HepG2 (cell line): Measurements from ENCODE around the gene SPG7. TPM values are rescaled to one million over a fixed set of nuclear protein-coding genes. Genes with fewer than 3 reads are reported as not detected.

ENCODE experiments used
- CENPBD1 ChIP-seq: sonication (generic); formaldehyde crosslinking; IDR thresholded peaks from 2 replicates; pipeline ENCODE4 v1.8.0; 2022; ENCODE audit warnings: missing genetic modification reagents, low read depth, mild to moderate bottlenecking, borderline replicate concordance
- FOXP4 ChIP-seq: sonication (generic); formaldehyde crosslinking; IDR thresholded peaks from 2 replicates; pipeline ENCODE4 v1.4.0; 2020; ENCODE audit warnings: missing genetic modification reagents
- HOXA9 ChIP-seq: sonication (generic); formaldehyde crosslinking; IDR thresholded peaks from 2 replicates; pipeline ENCODE4 v1.8.1; 2022; ENCODE audit warnings: missing genetic modification reagents, mild to moderate bottlenecking, moderate library complexity, borderline replicate concordance
- PHF5A ChIP-seq: IDR thresholded peaks from one replicate; pipeline ENCODE4 v1.6.1; 2018; ENCODE audit warnings: low read depth, missing genetic modification reagents; ENCODE audit not compliant: unreplicated experiment
- RBM39 ChIP-seq: fragments of 200-400 bp; formaldehyde crosslinking; IDR thresholded peaks from one replicate; pipeline ENCODE4 v1.6.1; 2018; ENCODE audit warnings: antibody characterized with exemption, mild to moderate bottlenecking, low read depth, low read length; ENCODE audit not compliant: poor library complexity, severe bottlenecking
- RFX5 ChIP-seq: IDR thresholded peaks from 2 replicates; pipeline ENCODE4 v1.6.1; 2011; ENCODE audit warnings: low read depth, low read length, improper control_type of control experiment
- SP5 ChIP-seq: IDR thresholded peaks from 2 replicates; pipeline ENCODE4 v1.6.1; 2016; ENCODE audit warnings: low read depth, borderline replicate concordance
- TRAFD1 ChIP-seq: sonication (generic); formaldehyde crosslinking; IDR thresholded peaks from 2 replicates; pipeline ENCODE4 v1.5.1; 2020; ENCODE audit warnings: missing genetic modification reagents, mild to moderate bottlenecking, borderline replicate concordance
- U2AF1 ChIP-seq: fragments of 200-400 bp; formaldehyde crosslinking; optimal IDR thresholded peaks from 2 replicates; pipeline ENCODE3; 2017; ENCODE audit warnings: mild to moderate bottlenecking, low read depth, low read length
- ZNF3 ChIP-seq: IDR thresholded peaks from 2 replicates; pipeline ENCODE4 v1.7.0; 2017; ENCODE audit warnings: inconsistent platforms
- ZNF451 ChIP-seq: sonication (generic); formaldehyde crosslinking; IDR thresholded peaks from 2 replicates; pipeline ENCODE4 v1.5.0; 2020; ENCODE audit warnings: mild to moderate bottlenecking, missing genetic modification reagents
- ZNF572 ChIP-seq: sonication (generic); formaldehyde crosslinking; IDR thresholded peaks from 2 replicates; pipeline ENCODE4 v1.5.1; 2020; ENCODE audit warnings: mild to moderate bottlenecking, missing genetic modification reagents
- polyA plus RNA-seq, 8 experiments: library from polyadenylated mRNA; depleted of rRNA in 3 of 8; stranded (reverse) in 7 of 8; unstranded in 1 of 8; fragments of >200 nt; fragmentation: Illumina TruSeq in 4 of 8; extraction: Trizol in 4 of 8; gene quantifications; 2 replicates each; pipeline versions ENCODE4 v1.2.1 to v1.2.3, GENCODE V29; 2011 to 2016; ENCODE audit warnings: low read depth in 4 of 8, missing spikeins in 1 of 8, mixed read lengths in 1 of 8; ENCODE audit not compliant: insufficient read depth in 1 of 8
- total RNA-seq, 5 experiments: library from RNA; depleted of rRNA; stranded (reverse); fragments of >200 nt; fragmentation: Illumina TruSeq; extraction: Trizol; gene quantifications; 2 replicates each; pipeline ENCODE4 v1.2.3, GENCODE V29; 2016; ENCODE audit warnings: low read depth in 1 of 5
- TF ChIP-seq, protein P1 (sequence below): IDR thresholded peaks from 2 replicates; pipeline ENCODE4 v1.6.1; 2016; ENCODE audit warnings: low read depth, control low read depth
- TF ChIP-seq, protein P2 (sequence below): sonication (generic); formaldehyde crosslinking; IDR thresholded peaks from 2 replicates; pipeline ENCODE4 v1.9.0; 2022; ENCODE audit warnings: low read depth, missing genetic modification reagents
- TF ChIP-seq, protein P3 (sequence below): sonication (generic); formaldehyde crosslinking; IDR thresholded peaks from 2 replicates; pipeline ENCODE4 v1.4.0; 2020; ENCODE audit warnings: missing genetic modification reagents
- TF ChIP-seq, protein P4 (sequence below): sonication (generic); formaldehyde crosslinking; IDR thresholded peaks from 2 replicates; pipeline ENCODE4 v1.4.0; 2020; ENCODE audit warnings: missing genetic modification reagents

SPG7 gene
- total and polyA plus RNA-seq, 2 of the 13 experiments (the other 11 are each of a cell fraction or from before 2014, with no cell fraction given), result 66.0 to 136 TPM

GRCh38 chr16:89545831-89546574 is 37.8 kb downstream of the SPG7 start (continued):
- TF ChIP-seq, protein P1, sequence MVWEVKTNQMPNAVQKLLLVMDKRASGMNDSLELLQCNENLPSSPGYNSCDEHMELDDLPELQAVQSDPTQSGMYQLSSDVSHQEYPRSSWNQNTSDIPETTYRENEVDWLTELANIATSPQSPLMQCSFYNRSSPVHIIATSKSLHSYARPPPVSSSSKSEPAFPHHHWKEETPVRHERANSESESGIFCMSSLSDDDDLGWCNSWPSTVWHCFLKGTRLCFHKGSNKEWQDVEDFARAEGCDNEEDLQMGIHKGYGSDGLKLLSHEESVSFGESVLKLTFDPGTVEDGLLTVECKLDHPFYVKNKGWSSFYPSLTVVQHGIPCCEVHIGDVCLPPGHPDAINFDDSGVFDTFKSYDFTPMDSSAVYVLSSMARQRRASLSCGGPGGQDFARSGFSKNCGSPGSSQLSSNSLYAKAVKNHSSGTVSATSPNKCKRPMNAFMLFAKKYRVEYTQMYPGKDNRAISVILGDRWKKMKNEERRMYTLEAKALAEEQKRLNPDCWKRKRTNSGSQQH (CRISPR knock-in tag), result no peak
- no peak for TF ChIP-seq PHF5A (CRISPR knock-in tag)
- no peak for TF ChIP-seq RBM39
- TF ChIP-seq, protein P2, sequence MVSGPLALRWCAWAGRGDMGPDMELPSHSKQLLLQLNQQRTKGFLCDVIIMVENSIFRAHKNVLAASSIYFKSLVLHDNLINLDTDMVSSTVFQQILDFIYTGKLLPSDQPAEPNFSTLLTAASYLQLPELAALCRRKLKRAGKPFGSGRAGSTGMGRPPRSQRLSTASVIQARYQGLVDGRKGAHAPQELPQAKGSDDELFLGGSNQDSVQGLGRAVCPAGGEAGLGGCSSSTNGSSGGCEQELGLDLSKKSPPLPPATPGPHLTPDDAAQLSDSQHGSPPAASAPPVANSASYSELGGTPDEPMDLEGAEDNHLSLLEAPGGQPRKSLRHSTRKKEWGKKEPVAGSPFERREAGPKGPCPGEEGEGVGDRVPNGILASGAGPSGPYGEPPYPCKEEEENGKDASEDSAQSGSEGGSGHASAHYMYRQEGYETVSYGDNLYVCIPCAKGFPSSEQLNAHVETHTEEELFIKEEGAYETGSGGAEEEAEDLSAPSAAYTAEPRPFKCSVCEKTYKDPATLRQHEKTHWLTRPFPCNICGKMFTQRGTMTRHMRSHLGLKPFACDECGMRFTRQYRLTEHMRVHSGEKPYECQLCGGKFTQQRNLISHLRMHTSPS (CRISPR knock-in tag), result no peak
- no peak for TF ChIP-seq RFX5
- no peak for TF ChIP-seq HOXA9 (CRISPR knock-in tag)
- TF ChIP-seq ZNF572 (CRISPR knock-in tag), result 0 out of 2 replicates have a peak, but pooled peaks have one; percentile 41
- no peak for TF ChIP-seq ZNF3 (CRISPR knock-in tag)
- TF ChIP-seq, protein P3, sequence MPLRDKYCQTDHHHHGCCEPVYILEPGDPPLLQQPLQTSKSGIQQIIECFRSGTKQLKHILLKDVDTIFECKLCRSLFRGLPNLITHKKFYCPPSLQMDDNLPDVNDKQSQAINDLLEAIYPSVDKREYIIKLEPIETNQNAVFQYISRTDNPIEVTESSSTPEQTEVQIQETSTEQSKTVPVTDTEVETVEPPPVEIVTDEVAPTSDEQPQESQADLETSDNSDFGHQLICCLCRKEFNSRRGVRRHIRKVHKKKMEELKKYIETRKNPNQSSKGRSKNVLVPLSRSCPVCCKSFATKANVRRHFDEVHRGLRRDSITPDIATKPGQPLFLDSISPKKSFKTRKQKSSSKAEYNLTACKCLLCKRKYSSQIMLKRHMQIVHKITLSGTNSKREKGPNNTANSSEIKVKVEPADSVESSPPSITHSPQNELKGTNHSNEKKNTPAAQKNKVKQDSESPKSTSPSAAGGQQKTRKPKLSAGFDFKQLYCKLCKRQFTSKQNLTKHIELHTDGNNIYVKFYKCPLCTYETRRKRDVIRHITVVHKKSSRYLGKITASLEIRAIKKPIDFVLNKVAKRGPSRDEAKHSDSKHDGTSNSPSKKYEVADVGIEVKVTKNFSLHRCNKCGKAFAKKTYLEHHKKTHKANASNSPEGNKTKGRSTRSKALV (CRISPR knock-in tag), result no peak
- TF ChIP-seq SP5 (CRISPR knock-in tag), result peak; percentile 71
- TF ChIP-seq, protein P4, sequence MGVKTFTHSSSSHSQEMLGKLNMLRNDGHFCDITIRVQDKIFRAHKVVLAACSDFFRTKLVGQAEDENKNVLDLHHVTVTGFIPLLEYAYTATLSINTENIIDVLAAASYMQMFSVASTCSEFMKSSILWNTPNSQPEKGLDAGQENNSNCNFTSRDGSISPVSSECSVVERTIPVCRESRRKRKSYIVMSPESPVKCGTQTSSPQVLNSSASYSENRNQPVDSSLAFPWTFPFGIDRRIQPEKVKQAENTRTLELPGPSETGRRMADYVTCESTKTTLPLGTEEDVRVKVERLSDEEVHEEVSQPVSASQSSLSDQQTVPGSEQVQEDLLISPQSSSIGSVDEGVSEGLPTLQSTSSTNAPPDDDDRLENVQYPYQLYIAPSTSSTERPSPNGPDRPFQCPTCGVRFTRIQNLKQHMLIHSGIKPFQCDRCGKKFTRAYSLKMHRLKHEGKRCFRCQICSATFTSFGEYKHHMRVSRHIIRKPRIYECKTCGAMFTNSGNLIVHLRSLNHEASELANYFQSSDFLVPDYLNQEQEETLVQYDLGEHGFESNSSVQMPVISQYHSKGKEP (CRISPR knock-in tag), result no peak
- TF ChIP-seq FOXP4, result peak; percentile 70; the same call in 1 of the 2 replicates
- no peak for TF ChIP-seq TRAFD1
- TF ChIP-seq U2AF1, result no peak
- no peak for TF ChIP-seq CENPBD1 (CRISPR knock-in tag)
- no peak for TF ChIP-seq ZNF451 (CRISPR knock-in tag)
